GM18909 (cell line): ENCODE data around the gene GALNS.
"Not testable (repeated sequence)": the region's sequence is repeated elsewhere in the genome, so short reads cannot be mapped to it uniquely, and the experiment has no call there.

Source experiments
- ATAC-seq: cut with Tn5 transposase; IDR thresholded peaks from one replicate; pipeline ENCODE4 v1.9.1; 2021; ENCODE audit warnings: mild to moderate bottlenecking; ENCODE audit not compliant: unreplicated experiment, poor library complexity

GALNS gene

DNA sequence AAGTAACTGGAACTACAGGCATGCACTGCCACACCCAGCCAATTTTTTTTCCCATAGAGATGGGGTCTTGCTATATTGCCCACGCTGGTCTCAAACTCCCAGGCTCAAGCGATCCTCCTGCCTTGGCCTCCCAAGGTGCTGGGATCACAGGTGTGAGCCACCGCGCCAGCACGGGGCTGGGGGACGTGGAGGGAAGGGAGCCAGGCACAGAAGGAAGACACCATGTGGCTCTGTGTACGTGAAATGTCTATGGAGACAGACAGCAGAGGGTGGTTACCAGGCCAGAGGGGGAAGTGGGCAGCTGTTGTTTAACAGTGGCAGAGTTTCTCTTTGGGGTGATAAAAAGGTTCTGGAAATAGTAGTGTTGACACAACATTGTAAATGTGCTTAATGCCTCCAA, 67.2 kb downstream of the GALNS start:
- no peak for ATAC-seq

- ATAC-seq: not testable (repeated sequence)
Measured at GRCh38 chr16:88788749-88789148, 68.0 kb downstream of the GALNS start.

DNA sequence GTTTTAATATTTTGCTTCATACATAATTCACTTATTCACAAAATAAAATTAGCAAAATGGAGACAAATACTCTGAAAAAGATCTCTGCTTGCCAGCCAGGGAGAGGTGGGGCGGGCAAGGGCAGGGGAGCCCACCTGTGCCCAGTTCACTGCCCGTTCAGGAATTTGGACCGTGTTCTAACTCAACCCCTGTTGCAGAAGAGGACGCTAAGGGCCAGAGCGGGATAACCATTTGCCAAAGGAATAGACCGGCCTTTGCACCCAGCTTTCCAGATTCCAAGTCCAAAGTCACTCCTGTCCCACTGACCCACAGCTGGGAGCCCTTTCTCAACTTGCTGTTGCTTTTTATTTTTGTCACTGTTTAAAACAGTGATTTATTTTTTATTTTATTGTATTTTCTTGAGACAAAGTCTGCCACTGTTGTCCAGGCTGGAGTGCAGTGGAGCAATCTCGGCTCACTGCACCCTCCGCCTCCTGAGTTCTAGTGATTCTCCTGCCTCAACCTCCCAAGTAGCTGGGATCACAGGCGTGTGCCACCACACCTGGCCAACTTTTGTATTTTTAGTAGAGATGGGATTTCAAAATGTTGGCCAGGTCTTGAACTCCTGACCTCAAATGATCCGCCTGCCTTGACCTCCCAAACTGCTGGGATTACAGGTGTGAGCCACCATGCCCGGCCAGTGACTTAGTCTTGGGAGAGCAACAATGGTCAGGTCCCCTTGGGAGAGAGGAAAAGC, 69.0 kb downstream of the GALNS start:
- no peak for ATAC-seq

DNA sequence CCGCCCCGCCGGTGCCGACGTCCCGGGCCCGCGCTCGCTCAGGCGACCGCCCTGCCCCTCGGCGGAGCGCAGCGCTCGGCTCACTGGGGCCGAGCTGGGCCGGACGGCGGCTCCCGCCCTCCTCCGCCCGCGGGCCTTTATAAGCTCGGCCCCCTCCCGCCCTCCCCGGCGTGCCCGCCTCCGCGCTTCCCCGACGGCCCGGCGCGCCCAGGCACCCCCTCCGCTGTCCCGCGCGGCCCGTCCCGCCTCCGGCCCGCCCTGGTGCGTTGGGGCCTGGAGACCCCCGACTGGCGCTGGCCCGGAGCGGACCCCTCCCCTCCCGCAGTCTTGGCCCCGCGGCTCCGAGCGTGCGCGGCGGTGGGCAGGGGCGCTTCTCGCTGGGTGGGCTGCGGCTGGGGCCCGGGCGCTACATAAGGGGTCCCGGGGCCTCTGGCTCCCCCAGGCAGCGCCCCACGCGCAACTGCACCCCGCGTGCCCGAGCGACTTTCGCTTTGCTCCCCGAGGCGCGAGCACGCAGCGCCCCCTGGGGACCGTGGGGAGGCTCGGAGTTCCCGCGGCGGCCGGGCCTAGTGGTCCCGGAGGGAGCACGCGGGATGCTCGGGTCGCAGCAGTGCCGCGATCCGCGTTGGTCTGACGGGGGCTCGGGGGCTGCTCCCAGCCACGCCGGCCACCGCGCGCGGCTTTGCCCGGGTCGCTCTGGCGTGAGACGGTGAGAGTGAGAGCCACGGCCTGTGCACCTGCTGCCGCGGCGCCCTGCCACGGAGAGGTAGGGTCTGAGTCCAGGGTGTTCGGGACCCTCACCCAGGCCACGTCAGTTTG, 71.4 kb downstream of the GALNS start, which contains the start of gene PIEZO1:
TSS of gene PIEZO1 (minus strand) at position 115 of the 819 bp plus-strand sequence. CDS start 256 bp downstream, outside the sequence.
- ATAC-seq: peak; percentile 32

GRCh38 chr16:88784856-88785105, 72.0 kb downstream of the GALNS start:
- ATAC-seq: no peak

GRCh38 chr16:88784074-88784855, 72.5 kb downstream of the GALNS start:
- no peak for ATAC-seq

DNA sequence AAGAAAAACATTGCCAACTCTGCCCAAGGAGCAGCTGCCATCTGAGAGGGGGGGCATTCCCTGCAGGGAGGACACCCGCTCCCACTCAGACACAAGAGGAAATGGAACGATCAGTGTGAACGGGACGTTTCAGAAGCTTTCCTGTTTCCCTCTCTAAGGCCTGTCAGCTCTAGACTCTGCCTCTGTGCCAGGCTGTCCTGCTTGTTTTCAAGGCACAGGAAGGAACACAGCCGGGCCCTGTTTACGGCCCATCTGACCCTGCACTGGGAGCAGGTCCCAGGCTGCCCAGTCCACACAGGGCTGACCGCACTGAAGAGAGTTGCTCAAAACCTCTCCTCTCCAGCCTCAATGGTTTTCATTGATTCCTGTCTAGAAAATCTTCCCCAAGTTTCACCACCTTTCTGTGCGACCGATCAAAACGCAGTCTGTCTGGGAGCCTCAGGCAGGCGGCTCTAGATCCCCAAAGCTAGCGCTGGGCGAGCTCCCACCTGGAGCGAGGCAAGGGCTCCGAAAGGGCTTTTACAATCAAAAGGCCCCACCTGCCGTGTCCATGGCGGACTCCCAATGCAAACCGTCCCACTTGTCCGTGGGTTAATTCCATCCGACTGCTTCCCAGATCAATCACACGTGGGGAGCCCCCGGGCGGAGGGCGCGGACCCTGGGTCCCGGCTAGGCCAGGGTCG, 73.2 kb downstream of the GALNS start:
- no peak for ATAC-seq

DNA sequence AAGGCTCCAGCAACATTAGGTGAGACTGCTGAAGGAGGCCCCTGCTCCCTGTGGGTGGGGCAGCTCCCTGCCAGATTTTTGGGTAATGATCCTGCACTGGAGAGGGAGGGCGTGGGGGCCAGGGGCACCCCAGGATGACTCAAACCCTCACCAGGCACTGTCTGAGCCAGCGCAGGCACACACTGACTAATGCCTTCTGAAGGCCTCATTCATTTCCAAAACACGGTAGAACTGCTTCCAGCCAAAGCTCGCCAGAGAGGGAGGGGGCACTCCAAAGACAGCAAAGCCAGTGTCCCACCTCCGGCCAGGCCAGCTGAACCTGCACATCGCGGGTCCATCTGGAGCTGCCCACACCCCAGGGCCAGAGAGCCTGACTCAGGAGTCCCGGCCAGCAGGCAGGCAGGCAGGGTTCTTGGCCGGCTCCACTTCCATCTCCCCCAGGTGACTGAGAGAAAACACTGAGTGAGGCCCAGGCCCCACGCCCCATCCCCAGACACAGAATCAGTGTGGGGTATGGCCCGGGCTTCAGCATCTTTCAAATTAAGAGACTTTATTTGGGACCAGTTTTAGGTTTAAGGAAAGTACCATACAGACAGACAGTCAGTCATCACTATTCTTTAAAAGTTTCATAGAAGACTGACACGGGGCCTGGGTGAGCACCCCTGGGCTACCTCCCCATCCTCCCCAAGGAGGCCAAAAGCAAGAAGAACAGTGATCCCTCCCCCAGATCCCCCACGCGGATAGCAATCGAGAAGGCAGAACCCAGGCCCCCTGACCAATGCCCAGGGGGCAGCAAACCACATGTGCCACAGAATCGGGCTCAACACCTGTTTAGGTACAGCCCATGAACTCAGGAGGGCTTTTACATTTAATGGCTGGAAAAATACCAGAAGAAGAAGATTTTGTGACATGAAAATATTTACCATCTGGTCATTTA, 74.0 kb downstream of the GALNS start:
- no peak for ATAC-seq

DNA sequence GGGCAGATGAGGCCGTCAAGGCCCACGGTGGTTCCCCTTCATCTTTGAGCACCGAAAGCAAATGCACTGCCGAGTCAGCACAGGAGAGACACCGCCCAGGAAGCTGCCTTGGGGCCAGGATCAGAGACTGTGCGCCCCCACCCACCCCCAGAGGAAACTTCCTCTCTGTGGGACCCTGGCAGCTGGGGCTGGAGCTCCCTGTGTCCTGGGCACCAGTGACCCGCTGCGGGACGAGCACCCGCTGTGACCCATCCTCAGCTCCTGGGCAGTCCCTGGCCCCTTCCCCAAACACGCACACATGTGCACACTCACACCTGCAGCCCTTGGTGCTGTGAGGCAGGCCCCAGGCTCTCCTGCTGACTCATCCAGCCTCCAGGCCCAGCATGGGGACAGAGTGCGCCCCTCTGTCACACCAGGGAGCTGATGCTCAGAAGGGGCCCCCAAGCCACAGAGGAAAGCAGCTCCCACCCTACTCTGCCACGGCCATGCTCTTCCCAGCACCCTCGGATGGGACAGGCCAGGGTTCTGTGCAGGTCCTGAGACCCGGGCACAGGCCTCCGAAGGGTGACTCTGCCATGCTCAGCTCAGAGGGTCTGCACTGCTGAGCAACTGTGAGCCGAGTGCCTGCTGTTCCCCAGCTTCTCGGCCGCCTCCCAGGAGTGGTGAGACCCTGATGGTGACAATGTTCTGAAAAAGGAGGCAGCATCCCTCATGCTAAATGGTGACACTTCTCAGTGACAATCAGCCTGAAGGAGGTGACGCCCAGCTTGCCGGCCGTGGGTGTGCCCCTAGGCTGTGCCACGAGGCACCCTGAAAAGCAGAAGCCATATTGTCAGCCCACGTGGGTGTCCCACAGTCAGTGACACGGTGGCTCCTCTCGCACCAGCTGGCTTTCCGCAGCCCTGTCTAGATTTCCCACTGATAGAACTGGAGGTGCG, 75.3 kb downstream of the GALNS start:
- no peak for ATAC-seq

DNA sequence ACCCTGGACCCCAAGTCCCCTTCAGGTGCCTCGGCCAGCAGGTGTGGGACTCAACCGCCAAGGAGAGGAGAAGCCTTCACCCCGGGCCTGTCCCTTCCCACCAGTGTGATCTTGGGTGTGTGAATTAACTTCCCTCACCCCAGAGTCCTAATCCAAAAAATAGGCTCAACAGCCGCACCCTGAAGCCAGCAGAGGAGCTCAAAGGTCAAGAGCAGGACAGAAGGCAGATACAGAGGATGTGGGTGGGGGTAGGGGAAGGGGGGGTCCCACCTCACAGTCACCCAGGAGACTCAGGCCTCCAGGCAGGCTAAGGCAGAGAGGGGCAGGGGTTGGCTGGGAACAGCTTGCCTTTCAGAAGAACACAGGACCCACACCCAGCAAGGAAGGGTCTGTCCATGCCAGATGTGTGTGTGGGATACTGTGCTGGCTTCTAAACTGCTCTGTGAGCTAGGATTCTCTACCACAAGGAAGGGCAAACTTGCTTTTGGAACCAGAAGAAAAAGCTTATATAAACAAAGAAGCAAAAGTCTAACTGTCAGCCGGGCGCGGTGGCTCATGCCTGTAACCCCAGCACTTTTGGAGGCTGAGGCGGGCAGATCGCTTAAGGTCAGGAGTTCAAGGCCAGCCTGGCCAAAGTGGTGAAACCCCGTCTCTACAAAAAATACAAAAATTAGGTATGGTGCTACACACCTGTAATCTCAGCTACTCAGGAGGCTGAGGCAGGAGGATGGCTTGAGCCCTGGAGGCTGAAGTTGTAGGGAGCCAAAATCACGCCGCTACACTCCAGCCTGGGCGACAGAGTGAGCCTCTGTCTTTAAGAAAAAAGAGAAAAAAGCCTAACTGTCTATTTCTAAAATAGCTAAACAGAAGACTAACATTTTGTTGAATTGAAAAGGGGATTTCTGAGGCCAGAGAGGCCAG, 76.3 kb downstream of the GALNS start:
- no peak for ATAC-seq

- no peak for ATAC-seq
Measured at GRCh38 chr16:88779406-88780141, 77.2 kb downstream of the GALNS start.

DNA sequence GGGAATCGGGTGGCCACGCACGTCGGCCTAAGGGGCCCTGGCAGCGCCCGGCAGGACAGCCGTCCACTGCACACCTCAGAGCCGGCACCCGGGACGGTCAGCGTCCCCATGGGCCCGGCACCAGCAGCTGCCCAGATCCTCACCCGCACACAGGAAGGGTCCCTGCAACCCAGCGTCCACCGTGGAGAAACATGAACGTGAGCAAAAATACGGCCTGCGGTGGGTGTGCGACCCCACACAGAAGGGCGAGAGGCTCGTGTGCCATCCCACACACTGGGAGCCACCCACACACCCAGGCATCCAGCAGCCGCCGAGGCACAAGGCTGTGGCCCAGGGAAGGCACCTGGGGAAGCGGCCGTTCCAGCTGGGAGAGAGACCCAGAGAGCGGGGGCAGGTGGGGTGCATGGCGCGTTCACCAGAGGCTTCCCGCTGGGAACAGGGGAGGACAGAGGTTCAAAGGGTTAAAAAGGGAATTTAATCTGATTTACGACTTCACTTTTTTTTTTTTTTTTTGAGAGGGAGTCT, 78.1 kb downstream of the GALNS start:
- ATAC-seq: no peak

- ATAC-seq: no peak
Measured at GRCh38 chr16:88778271-88778525, 78.5 kb downstream of the GALNS start.

- ATAC-seq: no peak
Measured at GRCh38 chr16:88777471-88778270, 79.1 kb downstream of the GALNS start.

DNA sequence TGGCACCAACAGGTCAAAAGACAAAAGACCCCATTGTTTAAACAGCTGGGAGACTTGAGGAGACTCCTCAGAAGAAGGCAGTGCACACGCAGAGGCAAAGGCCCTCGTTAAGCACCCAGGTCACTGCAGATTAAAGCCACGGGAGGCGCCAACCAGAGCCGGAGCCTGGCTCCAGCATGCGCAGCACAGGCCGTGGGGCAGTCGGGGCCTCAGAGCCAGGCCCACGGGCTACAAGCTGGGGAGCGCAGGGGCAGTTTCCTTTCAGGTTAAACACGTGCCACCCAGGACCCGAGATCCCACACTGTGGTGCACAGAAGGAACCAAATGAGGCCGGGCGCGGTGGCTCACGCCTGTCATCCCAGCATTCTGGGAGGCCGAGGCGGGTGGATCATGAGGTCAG, 80.9 kb downstream of the GALNS start:
- no peak for ATAC-seq
